HCT116 (cell line): ENCODE data around the gene SYNGR3.

Experiments
- TF ChIP-seq, protein P1 (sequence below), 3 experiments: fragments of 200-600 bp in 1 of 3; sonication (generic) in 1 of 3; IDR thresholded peaks in 2 of 3; conservative IDR thresholded peaks in 1 of 3; 2 replicates each; pipeline ENCODE4 v1.5.1; 2012 to 2017; ENCODE audit warnings: low read depth in 2 of 3, low read length in 2 of 3, antibody characterized with exemption in 1 of 3, borderline replicate concordance in 1 of 3, control low read depth in 1 of 3, mild to moderate bottlenecking in 1 of 3, mixed read lengths in 1 of 3, mixed run types in 1 of 3, moderate library complexity in 1 of 3; ENCODE audit not compliant: insufficient read depth in 1 of 3
- TF ChIP-seq, protein P2 (sequence below): IDR thresholded peaks from 2 replicates; pipeline ENCODE4 v1.6.1; 2012; ENCODE audit warnings: low read depth

DNA sequence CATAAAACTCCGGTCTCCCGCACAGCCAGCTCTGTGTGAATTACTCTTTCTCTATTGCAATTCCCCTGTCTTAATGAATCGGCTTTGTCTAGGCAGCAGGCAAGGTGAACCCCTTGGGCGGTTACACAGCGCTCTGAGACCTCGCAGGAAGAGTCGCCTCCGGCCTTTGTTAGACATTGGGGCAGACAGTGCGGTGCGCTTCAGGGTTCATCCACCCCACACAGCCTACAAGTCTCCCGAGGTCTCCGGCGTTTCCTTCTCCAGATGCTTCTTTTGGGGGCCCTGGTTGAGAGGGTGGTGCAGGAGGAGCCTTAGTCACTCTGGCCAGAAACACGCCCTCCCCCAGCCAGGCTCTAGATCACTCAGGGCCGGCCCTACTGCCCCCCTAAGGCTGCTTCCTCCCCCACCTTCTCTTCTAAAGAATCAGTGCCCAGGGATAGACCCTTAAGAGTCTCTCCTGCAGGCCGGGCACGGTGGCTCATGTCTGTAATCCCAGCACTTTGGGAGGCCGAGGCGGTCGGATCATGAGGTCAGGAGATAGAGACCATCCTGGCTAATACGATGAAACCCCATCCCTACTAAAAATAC is 45.1 kb upstream of the SYNGR3 start:
- TF ChIP-seq, protein P1, sequence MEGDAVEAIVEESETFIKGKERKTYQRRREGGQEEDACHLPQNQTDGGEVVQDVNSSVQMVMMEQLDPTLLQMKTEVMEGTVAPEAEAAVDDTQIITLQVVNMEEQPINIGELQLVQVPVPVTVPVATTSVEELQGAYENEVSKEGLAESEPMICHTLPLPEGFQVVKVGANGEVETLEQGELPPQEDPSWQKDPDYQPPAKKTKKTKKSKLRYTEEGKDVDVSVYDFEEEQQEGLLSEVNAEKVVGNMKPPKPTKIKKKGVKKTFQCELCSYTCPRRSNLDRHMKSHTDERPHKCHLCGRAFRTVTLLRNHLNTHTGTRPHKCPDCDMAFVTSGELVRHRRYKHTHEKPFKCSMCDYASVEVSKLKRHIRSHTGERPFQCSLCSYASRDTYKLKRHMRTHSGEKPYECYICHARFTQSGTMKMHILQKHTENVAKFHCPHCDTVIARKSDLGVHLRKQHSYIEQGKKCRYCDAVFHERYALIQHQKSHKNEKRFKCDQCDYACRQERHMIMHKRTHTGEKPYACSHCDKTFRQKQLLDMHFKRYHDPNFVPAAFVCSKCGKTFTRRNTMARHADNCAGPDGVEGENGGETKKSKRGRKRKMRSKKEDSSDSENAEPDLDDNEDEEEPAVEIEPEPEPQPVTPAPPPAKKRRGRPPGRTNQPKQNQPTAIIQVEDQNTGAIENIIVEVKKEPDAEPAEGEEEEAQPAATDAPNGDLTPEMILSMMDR (IDR thresholded peaks at IDR 0.05 in 2 of 3, conservative IDR thresholded peaks at IDR 0.05 in 1 of 3; ENCODE audit: borderline replicate concordance in 1 of 3, insufficient read depth in 1 of 3, low read depth in 2 of 3, low read length in 2 of 3), result no peak
- TF ChIP-seq, protein P2, sequence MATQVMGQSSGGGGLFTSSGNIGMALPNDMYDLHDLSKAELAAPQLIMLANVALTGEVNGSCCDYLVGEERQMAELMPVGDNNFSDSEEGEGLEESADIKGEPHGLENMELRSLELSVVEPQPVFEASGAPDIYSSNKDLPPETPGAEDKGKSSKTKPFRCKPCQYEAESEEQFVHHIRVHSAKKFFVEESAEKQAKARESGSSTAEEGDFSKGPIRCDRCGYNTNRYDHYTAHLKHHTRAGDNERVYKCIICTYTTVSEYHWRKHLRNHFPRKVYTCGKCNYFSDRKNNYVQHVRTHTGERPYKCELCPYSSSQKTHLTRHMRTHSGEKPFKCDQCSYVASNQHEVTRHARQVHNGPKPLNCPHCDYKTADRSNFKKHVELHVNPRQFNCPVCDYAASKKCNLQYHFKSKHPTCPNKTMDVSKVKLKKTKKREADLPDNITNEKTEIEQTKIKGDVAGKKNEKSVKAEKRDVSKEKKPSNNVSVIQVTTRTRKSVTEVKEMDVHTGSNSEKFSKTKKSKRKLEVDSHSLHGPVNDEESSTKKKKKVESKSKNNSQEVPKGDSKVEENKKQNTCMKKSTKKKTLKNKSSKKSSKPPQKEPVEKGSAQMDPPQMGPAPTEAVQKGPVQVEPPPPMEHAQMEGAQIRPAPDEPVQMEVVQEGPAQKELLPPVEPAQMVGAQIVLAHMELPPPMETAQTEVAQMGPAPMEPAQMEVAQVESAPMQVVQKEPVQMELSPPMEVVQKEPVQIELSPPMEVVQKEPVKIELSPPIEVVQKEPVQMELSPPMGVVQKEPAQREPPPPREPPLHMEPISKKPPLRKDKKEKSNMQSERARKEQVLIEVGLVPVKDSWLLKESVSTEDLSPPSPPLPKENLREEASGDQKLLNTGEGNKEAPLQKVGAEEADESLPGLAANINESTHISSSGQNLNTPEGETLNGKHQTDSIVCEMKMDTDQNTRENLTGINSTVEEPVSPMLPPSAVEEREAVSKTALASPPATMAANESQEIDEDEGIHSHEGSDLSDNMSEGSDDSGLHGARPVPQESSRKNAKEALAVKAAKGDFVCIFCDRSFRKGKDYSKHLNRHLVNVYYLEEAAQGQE, result no peak
